ENCODE data around the gene CNKSR1. TPM values are rescaled to one million over a fixed set of nuclear protein-coding genes. Genes with fewer than 3 reads are reported as not detected.

Gene CNKSR1
- total RNA-seq, 2 experiments from 2014 or later, result 0.84 to 1.1 TPM

GRCh38 chr1:26158908-26159742 is 18.2 kb upstream of the CNKSR1 start, which contains the start of gene FAM110D:
FAM110D (plus strand) TSS chr1:26159079; CDS start chr1:26161292, 2,213 bp downstream.
- CTCF ChIA-PET, result interaction anchor here (3.9 kb wide), 1 partner anchor 14 kb away, joined by 13 read pairs; no protein-coding TSS in a partner anchor
- POLR2A ChIA-PET, result no interaction called here

DNA sequence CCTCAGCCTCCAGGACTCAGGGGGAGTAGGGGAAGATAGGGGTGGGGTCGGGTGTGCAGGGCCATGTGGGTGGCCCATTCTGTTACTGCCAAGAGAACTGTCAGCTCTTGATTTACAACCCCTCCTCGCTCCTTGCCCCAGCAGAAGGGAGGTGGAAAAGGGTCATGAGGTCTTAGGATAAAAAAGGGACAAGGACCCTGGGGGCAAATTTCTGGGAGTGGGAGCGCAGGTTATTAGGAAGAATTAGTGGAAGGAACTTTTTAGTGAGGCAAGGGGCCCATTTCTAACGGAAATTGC is 17.6 kb upstream of the CNKSR1 start:
- ChIA-PET CTCF (interaction anchor here (1.8 kb wide), 1 partner anchor 14 kb away, joined by 5 read pairs; no protein-coding TSS in a partner anchor), POLR2A (no interaction called here)

- POLR2A ChIA-PET, result no interaction called here
- CTCF ChIA-PET, result interaction anchor here (0.7 to 1.8 kb wide), 4 partner anchors 15 to 125 kb away, joined by 3 to 5 read pairs (median 4); partner anchors contain the start of gene CEP85
Observed at GRCh38 chr1:26160527-26161414, 16.5 kb upstream of the CNKSR1 start.

DNA sequence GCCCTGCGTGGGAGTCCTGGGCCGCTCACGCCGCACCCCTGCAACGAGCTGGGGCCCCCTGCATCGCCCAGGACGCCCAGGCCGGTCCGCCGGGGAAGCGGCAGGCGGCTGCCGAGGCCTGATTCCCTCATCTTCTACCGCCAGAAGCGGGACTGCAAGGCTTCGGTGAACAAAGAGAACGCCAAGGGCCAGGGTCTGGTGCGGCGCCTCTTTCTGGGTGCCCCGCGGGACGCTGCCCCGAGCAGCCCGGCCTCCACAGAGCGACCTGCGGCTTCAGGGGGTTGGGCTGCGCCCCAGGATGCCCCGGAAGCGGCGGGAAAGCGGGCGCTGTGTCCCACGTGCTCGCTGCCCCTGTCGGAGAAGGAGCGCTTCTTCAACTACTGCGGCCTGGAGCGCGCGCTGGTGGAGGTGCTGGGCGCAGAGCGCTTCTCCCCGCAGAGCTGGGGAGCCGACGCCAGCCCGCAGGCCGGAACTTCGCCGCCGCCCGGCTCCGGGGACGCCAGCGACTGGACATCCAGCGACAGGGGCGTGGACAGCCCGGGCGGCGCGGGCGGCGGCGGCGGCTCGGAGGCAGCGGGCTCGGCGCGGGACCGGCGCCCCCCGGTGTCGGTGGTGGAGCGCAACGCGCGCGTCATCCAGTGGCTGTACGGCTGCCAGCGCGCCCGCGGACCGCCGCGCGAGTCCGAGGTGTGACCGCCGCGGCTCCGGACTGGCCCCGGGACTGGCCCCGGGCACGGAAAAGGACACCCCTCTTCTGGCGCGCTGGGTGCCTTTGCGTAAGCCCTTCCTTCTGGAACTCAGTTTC is 15.7 kb upstream of the CNKSR1 start:
- CTCF ChIA-PET, result interaction anchor here (0.7 to 2.6 kb wide), 7 partner anchors 16 to 230 kb away, joined by 3 to 9 read pairs (median 3); partner anchors contain the start of gene CEP85
- POLR2A ChIA-PET, result no interaction called here

GRCh38 chr1:26162220-26162709 is 15.0 kb upstream of the CNKSR1 start:
- ChIA-PET CTCF (interaction anchor here (0.6 to 2.6 kb wide), 6 partner anchors 17 to 229 kb away, joined by 3 to 9 read pairs (median 3); no protein-coding TSS in a partner anchor), POLR2A (no interaction called here)

DNA sequence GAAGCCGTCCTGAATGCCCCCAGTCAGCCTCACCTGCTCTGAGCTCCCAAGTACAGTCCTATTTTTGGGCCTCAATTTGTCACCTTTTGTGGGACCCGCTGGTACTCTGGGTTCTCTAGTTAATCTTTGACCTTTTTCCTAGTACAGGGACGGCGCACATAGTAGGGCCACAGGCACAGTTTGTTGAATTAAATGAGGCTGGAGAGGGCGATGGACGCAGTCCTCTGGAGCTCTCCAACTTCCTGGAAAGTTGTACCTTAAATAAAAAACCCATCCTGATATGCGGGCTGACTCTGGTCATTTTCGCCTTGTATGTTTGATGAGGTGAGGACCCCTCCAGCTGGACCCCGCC is 13.6 kb upstream of the CNKSR1 start:
- CTCF ChIA-PET, result interaction anchor here (0.7 to 2.6 kb wide), 13 partner anchors 10 to 513 kb away, joined by 3 to 9 read pairs (median 3); no protein-coding TSS in a partner anchor
- POLR2A ChIA-PET, result no interaction called here

DNA sequence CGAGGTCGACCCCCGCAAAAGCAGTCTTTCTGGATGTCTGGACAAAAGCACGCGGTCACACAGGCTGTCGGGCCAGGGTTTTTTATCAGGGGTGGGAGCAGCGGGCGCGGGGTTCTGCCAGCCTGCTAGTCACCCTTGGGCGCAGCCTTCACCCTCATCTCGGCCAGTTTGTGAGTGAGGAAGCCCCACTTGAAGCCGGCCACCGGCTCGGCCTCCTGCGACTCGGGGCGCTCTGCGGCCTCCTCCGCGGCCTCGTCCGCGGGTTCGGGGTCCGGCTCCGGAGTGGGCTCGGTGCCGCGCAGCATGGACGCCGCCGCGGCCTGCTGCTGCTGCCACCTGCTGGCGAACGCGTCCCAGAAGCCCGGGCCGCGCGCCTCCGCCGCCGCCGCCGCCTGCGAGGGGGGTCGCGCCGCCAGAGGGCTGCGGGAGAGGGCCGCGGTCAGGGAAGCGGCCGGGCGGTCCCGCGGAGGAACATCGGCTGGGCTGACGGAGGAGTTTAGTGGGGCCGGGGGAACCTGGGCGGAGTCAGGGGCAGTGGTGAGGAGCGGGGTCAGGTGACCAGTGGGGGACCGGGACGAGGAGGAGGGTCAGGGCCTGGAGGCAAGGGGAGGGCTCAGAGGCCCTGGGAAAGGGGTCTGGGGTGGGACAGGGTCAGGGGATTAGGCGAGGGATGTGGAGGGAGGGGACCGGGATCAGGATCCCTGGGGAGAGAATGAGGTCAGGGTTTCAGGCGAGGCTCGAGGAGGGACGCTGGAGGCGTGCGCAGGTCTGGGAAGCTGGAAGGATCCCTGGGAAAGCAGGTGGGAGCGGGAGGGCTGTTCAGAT is 13.0 kb upstream of the CNKSR1 start:
- CTCF ChIA-PET, result interaction anchor here (0.7 to 2.6 kb wide), 11 partner anchors 10 to 128 kb away, joined by 3 to 9 read pairs (median 3); partner anchors contain the start of gene CEP85

DNA sequence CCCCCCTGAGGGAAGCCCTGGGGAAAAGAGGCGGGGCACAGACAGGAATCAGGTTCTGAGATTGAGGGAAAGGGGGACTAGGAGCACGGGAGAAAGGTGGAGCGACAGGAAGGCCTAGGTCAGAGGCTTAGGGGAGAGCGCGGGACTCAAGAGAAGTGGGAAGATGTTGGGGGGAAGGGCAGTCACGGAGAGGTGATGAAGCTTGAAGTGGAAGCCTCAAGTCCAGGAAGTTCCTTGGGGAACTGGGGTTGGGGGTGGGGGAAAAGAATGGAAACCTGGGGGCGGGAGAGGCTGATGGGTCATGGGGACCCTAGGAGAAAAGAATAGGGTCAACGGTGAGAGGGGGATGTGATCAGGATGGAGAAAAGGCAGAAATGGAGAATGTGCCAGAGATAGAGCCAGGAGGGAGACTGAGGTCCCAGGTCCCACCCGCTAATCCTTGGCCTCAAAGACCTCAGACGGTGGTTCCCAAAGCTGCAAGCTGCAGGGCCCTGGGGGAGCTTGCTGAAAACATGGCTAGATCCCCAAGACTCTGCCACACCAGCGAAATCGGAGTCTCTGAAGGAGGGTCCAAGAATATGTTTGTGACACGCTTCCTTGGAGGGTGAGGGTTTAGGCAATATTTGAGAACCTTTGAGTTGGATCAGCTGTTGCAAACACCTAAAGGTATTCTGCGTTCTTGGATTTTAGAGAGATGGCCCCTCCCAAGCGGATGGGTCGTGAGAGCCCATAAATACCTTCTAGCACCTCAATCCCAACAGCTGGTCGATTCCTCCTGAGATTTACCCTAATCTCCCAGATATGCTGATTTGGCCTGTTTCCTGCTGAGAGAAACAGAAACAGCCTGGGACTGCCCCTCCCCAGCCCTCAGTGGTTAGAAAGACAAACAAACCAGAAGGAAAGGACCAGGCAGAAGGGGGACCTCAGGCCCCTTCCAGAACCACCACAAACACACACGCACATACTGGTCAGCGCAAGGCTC is 12.1 kb upstream of the CNKSR1 start:
- CTCF ChIA-PET, result interaction anchor here (0.6 to 2.6 kb wide), 6 partner anchors 20 to 111 kb away, joined by 3 to 8 read pairs (median 3); partner anchors contain the start of gene CEP85
- POLR2A ChIA-PET, result no interaction called here

More for the DNA sequence above, 13.0 kb upstream of the CNKSR1 start:
- POLR2A ChIA-PET, result no interaction called here

- CTCF ChIA-PET, result interaction anchor here (1.0 to 2.6 kb wide), 2 partner anchors 67 to 68 kb away, joined by 5 to 8 read pairs; partner anchors contain the start of gene CEP85
Observed at GRCh38 chr1:26166719-26167281, 10.5 kb upstream of the CNKSR1 start.

DNA sequence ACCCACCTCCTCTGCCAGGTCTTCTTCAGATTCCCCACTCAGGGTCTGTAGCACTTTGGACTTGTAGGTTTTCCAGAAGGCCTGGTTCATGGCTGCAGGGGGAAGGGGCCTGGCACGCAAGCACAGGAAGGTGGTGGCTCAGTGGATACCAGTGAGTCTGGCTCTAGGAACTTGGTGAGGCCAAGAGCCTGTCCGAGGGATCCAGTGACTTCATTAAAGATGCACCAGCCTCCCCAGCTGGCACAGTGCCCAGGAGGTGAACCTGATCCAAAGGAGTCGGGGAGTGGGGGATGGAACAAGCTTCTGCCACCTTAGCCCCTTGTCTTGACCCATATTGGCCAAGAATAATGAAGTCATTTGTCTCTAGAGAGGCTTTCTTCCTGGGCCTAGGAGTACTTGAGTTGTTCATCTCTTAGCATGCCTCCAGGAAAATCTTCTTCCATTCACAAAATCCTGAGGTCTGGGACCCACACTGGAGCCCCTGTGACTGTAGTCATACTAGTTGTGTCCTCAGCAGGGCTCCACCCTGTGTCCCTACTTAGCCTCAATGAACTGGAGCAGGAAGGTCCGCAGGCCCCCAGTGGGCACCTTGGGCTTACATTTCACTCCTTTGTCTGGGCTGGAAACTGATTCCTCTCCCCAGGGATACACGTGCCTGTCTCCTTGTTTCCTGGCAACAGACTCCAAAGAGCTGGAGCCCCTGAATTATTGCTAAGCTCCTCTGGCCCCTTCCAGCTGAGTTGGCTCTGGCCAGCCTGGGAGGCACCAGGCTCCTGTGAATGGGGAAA is 8.7 kb upstream of the CNKSR1 start, which contains the start of gene C1orf232:
C1orf232 (minus strand) TSS at position 554 of the 788 bp plus-strand sequence; CDS start at position 90, 464 bp downstream.
- ChIA-PET CTCF (interaction anchor here (0.9 to 3.0 kb wide), 7 partner anchors 11 to 206 kb away, joined by 3 to 30 read pairs (median 5); partner anchors contain the start of gene CEP85), POLR2A (no interaction called here)

More at GRCh38 chr1:26166719-26167281, 10.5 kb upstream of the CNKSR1 start:
- POLR2A ChIA-PET, result no interaction called here

DNA sequence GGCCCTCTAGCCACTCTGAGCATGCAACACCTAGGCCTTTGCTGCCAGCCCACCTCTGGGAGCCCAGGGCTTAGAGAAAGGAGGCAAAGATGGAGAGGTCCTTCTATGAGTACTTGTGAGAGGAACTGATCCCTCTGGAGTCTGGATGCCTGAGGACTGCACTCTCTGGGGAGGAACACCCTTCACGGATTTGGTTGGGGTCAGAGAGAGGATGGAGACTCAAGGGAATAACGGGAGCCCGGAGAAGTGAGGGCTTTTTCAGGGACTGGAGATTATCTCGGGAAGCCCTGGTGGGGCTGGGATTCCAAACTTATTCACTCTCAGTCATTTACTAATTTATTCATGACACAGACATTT is 8.1 kb upstream of the CNKSR1 start:
- ChIA-PET POLR2A (interaction anchor here (0.6 to 1.5 kb wide), 4 partner anchors 9 to 263 kb away, joined by 3 to 10 read pairs (median 3); partner anchors contain the start of genes CEP85, CNKSR1 and DHDDS), CTCF (interaction anchor here (0.5 to 3.0 kb wide), 19 partner anchors 9 to 412 kb away, joined by 3 to 30 read pairs (median 5); partner anchors contain the start of genes CEP85 and CNKSR1)

GRCh38 chr1:26169669-26170471 is 7.4 kb upstream of the CNKSR1 start, which contains the start of gene ZNF593:
ZNF593 (plus strand) TSS chr1:26169908; CDS start chr1:26169984, 76 bp downstream.
- ChIA-PET CTCF (interaction anchor here (0.5 to 3.0 kb wide), 25 partner anchors 8 to 411 kb away, joined by 3 to 30 read pairs (median 4); partner anchors contain the start of genes CATSPER4, CEP85 and CNKSR1), POLR2A (interaction anchor here (0.5 to 1.5 kb wide), 6 partner anchors 8 to 822 kb away, joined by 3 to 10 read pairs (median 4); partner anchors contain the start of genes CEP85, CNKSR1 and DHDDS)

GRCh38 chr1:26170472-26170821 is 6.8 kb upstream of the CNKSR1 start:
- ChIA-PET POLR2A (interaction anchor here (0.5 to 1.5 kb wide), 4 partner anchors 58 to 822 kb away, joined by 3 to 10 read pairs (median 5); partner anchors contain the start of gene CEP85), CTCF (interaction anchor here (0.8 to 3.0 kb wide), 14 partner anchors 11 to 194 kb away, joined by 3 to 30 read pairs (median 6); partner anchors contain the start of genes CATSPER4 and CEP85)

Measured in activated CD8-positive, alpha-beta memory T cell treated with anti-CD3 and anti-CD28 coated beads for 36 hours (primary cell).